Measurements from ENCODE around the gene ARL3.
A peak's percentile ranks its signal among the peaks of the same experiment; 100 is the strongest.
"Not testable (repeated sequence)": the region's sequence is repeated elsewhere in the genome, so short reads cannot be mapped to it uniquely, and the experiment has no call there.

Gene ARL3

DNA sequence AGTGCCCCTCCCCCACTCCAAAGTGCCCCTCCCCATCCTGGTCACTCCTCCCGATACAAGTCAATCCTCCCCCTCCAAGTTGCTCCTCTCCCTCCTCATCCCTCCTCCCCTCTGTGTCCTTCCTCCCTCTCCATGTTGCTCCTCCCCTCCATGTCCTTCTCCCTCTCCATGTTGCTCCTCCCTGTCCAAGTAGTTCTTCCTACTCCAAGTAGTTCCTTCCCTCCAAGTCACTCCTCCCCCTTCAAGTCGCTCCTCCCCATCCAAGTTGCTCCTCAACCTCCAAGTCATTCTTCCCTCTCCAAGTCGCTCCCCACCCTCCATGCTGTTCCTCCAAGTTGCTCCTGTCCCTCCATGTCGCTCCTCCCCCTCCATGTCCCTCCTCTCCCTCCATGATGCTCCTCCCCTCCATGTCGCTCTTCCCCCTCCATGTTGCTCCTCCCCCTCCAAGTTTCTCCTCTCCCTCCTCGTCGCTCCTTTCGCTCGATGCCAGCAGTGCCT lies 20.9 kb upstream of the ARL3 start:
- no peak for DNase-seq

DNA sequence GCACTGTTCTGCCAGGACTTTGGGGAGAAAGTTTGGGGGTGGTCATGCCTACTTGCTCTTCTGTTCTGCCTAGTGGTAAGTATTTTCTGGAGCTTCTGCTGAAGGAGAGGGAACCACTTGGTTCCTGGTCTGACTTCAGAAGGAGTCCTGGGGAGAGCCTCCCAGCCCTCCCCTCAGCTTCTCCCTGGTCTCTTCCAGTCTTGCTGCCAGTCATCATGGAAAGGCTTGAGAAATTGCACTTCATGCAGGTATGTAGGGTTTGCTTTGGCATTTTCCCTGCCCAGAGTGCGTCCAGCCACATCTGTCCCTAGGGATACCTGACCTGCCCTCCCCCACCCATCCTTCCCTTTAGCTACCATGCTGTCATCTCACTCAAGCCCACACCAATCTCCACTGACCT lies 18.5 kb upstream of the ARL3 start:
- no peak for DNase-seq

DNA sequence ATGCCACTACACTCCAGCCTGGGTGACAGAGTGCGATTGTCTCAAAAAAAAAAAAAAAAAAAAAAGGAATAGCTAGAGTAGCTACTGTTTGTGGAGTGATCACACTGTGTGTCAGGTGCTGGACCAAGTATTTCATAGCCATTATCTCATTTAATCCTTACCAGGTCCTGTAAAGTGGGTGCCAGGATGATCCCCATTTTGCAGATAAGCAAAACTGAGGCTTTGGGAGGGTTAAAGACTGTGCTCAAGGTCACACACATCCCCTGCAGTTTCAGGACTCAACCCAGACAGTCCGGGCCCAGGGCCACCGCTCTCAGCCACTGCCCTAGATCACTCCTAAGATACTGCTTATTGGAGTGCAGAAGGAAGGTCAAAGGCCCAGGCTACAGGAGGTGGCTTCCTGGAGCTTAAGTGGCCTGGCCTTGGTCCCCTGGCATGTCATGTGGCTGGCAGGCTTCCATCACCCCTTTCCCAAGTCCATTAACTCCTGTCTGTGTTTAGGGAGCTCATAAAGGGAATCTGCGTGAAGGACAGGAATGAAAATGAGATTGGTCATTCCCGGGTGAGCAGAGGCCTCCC lies 17.1 kb upstream of the ARL3 start:
- no peak for DNase-seq

DNA sequence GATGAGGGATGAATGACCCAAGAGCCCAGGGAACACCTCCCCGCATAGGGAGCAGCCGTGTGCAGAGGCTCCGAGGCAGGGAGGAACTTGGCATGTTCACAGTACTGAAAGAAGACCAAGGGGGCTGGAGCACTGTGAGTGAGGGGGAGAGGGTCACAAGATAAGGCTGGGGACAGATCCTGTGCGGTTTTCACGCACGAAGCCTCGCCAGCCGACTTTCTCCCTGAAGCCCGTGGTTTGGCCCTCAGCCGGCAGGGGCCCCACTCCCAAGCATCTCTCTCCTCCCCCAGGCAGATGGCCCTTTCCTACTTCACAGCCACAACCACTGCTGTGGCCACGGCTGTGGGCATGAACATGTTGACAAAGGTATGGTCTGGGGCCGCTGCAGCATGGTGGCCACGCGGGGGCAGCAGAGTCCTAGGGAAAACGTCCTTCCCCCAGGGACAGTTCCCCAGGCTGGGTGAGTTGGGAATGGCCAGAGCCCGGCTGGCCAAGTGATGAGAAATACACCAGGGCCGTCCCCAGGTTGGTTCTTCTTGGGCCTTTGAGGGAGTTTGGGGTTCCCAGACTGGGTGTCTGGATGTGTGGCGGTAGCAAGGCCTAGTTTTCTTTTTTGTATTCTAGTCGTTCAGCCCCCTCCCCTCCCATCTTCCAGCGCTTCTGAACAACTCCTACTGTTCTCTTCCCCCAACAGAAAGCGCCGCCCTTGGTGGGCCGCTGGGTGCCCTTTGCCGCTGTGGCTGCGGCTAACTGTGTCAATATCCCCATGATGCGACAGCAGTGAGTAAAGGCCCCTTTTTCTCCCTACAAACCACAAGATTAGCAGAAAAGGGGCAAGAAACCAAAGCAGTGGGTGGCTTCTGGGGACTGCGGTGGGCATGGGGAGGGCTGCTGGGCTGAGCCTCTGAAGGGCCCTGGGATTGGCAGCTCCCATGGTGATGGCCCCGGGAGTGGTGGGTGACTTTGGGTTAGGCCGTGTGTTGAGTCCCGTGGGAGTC lies 15.1 kb upstream of the ARL3 start:
- peak; percentile 53 for DNase-seq

DNA sequence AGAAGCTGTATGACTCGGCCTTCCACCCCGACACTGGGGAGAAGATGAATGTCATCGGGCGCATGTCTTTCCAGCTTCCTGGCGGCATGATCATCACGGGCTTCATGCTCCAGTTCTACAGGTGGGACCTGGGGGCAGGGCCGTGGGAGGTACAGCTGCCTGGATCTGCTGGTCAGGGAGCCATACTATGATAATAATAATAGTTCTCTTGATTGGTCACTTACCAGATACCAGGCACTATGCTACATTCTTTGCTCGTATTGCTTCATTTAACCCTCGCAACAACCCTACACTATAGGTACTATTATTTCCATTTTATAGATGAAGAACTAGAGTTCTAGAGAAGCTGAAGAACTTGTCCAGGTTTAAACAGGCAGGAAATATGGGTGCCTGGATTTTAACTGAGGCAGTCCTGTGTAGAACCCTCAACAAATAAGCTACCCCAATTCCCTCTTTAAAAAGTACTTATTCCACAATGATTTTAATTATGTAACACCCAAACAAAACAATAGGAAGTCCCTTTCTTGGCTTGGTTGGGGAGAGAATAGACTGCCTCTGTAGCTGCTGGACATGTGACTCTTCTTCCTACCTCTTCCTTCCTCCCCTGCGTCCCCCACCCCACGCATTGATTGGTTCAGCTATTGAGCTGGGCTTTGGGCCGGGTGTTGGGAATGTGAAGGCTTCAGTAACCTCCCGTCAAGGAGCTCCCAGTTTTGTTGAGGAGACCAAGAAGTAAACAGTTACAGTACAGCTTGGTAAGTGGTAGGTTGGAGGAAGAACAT lies 13.0 kb upstream of the ARL3 start:
- DNase-seq = no peak

DNA sequence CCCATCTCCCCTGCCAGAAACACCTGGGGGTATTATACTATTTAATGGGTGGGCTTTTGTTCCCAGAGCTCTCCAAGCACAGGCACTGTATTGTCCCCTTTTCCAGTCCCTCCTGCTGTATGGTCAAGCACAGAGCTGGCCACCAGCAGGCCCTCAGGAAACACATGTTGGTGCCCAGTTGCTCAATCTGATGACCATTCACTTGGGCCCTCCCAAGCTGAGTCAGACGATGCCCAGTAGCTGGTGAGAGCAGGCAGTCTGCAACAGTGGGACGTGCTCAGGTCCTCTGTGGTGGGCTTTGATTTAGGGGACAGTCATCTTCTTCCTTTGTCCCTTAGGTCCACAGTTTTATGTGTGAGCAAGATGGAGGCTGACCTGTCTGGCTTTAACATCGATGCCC lies 12.1 kb upstream of the ARL3 start:
- no peak for DNase-seq

DNA sequence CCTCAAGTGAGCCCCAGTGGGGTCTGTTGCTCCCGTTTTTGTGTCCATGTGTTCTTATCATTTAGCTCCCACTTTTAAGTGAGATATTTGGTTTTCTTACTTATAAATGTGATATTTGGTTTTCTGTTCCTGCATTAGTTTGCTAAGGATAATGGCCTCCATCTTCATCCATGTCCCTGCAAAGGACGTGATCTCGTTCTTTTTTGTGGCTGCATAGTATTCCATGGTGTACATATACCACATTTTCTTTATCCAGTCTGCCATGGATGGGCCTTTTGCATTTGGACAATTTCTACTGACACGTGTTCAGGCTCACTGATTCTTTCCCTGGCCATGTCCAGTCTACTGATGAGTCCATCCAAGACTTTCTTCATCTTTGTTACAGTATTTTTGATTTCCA lies 9.8 kb upstream of the ARL3 start:
- DNase-seq = no peak

DNA sequence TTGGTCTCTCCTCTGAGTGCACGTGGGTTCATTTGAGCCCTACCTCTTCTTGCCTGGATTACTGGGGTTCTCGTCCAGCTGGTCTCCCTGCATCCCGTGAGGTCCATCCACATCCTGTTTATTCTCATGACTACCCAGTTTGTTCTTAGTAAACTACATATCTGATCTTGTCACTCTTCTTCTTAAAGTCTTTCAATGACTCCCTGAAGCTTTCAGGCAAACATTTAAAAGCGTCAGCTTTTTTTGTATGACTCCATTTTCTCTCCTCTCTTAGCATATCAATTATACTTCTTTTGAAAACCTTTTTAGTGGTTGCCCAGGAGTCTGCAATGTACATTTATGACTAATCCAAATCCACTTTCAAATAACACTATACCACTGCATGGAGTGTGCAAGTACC lies 7.8 kb upstream of the ARL3 start:
- DNase-seq = no peak

DNA sequence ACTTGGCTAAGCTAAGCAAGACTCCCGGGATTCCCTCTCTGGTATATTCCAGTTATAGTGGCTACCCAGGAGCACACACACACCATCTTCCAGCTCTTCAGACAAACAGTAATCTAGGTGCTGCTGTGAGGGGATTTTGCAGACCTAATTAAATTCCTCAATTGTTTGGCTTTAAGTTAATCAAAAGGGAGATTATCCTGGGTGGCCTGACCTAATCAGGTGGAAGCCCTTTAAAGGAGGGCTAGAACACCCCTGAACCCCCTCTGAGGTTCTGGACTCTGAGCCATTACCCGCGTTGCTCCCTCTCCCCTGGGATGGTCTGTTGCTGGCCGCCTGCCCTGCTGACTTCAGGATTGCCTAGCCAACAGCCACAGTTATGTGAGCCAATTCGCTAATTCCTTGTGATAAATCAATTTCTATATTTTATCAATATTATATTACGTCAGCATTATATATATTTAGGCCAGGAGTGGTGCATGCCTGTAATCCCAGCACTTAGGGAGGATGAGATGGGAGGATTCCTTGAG lies 6.6 kb upstream of the ARL3 start:
- DNase-seq = no peak

DNA sequence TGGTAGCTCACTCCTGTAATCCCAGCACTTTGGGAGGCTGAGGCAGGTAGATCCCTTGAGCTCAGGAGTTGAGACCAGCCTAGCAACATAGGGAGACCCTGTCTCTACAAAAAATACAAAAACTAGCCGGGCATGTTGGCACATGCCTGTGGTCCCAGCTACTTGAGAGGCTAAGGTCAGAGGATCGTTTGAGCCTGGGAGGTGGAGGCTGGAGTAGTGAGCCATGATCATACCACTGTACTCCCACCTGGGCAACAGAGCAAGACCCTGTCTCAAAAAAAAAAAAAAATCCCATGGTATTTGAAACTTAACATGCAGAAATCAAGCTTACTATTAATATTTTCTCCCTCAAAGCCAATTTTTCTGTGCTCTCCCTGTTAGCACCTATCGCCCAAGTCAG lies 6.1 kb upstream of the ARL3 start:
- no peak for DNase-seq

DNA sequence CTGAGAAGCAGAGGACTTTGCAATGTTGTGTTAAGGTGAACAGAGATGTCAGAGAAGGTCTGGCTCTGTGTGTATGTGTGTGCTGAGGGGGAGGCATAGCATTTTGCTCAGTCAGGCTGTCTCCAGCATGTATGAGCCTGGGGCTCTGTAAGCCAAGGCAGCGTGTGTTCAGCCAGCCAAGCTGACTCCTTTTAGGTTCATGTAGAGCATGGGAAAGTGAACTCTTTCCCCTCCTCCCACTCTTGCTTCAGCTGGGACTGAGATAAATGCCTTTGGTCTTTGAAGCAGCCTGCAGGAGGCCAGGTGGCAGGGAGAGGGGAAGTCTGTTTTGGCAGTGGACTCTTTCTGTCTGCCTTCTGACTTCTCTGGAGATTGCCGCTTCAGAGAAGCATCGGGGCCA lies 4.0 kb upstream of the ARL3 start:
- no peak for DNase-seq

DNA sequence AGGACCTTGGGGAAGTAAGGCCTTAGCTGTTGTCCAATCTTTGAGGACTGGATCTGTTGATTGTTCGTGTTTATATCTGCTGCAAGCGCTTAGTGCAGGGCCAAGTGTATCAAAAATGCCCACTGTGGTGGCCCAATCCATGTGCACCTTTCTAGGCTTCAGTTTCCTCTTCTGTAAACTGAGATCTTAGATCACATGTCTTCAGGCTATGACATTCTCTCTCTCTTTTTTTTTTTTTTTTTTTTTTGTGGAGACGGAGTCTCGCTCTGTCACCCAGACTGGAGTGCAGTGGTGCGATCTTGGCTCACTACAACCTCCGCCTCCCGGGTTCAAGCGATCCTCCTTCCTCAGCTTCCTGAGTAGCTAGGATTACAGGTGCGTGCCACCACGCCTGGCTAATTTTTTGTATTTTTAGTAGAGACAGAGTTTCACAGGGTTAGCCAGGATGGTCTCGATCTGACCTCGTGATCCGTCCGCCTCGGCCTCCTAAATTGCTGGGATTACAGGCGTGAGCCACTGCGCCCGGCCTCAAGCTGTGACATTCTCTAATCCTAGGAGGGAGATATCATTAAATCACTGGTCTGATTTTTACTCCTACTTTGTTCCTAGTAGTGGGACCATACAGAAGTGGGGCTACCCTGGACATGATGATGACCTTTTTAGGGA lies 2.8 kb upstream of the ARL3 start:
- not testable (repeated sequence) for DNase-seq

DNA sequence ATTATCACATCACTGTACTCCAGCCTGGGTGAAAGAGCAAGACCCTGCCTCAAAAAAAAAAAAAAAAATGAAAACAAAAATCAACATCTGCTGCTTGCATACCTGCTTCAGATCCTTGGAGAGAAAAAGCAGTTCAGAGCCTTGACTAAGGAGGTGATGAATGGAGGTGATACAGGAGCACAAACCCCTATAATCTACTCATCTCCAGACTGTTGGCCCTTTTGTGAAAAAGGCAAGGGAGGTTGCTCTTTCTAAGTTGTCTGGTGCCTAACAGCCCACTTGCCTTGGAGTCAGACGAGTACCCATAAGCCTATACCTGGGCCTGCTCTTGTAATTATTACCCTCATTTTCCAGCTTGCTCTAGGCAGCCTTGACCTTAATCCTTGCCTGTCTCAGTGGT lies 1.7 kb upstream of the ARL3 start:
- no peak for DNase-seq

DNA sequence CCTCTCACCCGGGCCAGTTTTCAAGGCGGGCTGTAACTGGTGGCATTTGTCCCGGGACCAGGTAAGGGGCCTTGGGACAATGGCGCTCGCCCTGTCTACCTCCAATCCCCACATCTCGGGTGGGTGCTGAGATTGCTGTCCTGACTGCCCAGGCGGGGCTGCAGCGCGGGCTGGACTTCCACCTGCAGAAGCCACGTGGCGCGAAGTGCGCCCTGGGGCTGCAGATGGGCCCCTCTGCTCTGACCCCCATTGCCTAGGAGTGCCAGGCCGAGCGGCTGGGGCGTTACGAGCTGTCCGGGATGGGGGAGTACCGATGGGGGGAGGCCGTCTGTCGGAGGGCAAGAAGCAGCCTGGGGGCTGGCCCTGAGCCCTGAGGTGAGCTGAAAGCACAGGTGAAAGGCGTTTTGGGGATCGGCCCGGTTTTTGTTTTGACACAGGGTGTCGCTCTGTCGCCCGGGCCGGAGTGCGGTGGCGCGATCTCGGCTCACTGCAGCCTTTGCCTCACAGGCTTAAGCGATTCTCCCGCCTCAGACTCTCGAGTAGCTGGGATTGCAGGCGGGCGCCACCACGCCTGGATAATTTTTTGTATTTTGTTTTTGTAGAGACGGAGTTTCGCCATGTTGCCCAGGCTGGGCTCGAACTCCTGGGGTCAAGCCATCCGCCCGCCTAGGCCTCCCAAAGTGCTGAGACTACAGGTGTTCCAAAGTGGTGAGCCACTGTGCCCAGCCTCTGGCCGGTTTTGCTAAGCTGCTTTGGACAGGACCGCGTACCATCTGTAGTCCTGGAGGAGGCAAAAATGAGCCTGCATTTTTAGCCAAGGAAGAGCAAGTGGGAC lies 641 bp upstream of the ARL3 start, which contains the start of gene SFXN2:
SFXN2 (plus strand) TSS at position 16 of the 835 bp plus-strand sequence. CDS start 12,001 bp downstream, outside the sequence.
- peak; percentile 51 for DNase-seq

DNA sequence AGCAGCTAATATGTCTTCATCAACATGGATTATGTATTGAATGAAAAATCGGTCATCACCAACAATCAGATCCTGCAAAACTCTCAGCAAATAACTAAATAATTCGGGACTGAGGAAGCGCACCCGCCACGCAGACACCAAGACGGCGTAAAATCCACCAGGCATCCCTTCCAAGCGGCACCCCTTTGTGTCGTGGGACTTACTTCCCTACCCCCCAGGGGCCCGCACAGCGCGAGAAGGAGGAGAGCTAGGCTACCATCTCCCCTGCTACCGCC lies 721 bp downstream of the ARL3 start:
- no peak for DNase-seq

DNA sequence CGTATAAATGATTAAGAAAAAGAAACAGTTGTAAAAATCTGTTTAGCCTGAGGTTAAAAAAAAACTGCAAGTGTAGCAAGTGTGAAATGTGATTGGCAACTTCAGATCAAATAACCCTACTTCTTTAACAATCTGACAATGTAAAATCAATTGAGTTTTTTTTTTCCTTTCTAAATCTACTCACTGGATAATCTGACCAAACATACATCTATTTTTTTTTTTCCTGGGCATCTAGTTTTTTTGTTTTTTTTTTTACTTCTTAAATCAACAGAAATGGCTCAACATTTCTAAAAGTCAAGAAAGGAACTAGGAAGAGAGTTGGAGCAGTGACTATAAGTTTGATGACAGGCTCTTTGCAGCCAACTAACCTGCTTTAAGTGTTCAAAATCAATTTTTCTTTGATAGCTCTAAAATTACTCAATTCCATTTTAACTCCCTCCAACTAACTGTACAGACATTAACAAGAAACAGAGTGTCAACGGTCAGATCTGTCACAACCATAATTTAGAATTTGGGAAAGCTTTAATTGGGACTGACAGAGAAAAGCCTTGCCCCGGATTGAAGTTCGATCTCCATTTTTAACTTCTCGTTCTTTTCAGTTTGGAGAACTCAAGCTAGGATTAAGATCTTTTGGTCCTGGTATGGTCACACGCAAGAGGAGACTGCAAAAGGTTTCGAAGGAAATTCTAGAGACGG lies 1.2 kb downstream of the ARL3 start:
- no peak for DNase-seq

DNA sequence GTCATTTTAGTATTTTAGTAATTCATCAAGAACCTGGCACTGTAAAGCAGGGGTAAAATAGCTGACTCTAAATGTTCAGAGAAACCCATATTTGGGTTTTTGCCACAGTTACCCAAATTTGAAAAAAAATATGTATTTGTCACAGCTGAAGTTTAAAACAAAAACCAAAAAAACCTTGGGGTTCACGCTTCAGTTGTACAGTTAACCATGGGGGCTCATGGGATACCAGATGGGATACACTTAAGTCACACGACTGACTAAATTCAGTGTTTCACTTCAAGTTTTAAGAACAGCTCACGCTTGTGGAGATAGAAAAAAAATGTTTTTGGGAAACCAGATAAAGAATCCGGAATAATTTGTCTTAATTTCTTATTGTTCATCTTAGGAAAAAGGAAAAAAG lies 2.1 kb downstream of the ARL3 start:
- DNase-seq = no peak

DNA sequence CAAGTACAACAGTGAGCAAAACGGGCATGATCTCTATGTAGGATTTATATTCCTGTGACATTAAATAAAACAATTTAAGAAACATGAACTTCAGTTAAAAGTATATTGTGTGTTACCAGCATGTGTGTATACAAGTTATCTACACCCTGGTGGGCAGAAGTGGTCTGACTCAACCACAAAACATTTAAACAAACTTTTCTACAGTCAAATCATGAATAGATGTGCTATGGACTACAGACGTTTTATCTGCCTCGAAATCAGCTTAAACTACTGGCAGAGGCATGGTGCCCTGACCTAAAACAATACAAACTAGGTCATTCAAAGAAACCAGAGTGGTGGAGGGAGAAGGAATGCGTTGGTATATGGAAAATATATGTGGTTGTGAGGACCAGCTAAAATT lies 3.6 kb downstream of the ARL3 start:
- DNase-seq = no peak

DNA sequence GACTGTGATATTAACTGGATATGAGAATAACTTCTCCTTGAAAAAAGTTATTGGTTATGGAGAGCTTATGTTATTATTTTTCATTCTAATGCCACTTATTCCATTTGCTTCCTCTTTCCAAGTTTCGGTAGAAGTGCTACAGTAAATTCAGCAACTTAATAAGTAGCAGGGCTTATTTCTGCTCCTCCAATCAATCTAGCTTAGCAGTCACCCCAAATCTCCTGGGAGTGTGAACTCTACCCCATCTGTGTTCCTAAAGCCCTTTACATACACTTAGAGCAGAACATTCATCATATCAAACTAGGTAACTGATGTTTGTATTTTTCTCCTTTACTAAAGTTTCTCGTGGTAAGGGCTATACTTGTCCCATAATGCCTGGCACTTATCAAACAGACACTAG lies 8.7 kb downstream of the ARL3 start:
- DNase-seq = no peak

DNA sequence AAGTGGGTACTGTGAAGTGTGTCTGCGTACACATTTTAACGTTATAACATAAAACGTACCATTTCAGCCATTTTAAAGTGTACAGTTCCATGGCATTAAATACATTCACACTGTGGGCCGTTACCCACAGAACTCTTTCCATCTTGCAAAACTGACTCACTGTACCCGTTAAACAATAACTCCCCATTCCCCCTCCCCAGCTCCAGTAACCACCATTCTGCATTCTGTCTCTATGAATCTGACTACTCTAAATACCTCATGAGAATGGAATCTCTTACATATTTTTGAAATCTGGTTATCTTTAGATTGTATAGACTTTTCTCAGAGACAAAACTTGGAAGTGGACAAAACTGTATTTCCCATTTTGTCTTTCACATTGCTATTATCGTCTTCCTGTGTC lies 9.3 kb downstream of the ARL3 start:
- no peak for DNase-seq

DNA sequence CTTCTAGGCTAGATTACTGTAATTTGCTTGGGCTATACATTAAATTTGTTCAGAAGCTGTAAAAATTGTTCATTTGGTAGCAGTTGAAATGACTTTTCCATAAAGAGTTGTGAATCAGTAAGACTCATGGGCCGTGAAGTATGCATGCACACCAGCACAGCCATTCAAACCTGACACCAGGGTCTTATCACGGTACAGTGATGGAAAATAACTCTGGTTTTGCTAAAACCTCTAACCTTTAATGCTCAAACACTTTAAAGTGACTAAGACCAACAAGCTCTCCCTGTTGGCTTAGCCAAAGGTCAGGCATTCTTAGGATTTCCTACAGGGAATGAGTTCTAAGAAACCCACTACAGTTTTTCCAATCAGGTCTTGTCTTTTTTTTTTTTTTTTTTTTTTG lies 11.5 kb downstream of the ARL3 start:
- DNase-seq = no peak
